Smooth muscle cell (in vitro differentiated cells): ENCODE data around the gene ABTB1. TPM values are rescaled to one million over a fixed set of nuclear protein-coding genes. Genes with fewer than 3 reads are reported as not detected.

Source experiments
- DNase-seq: peaks from one replicate; lab custom pipeline; 2025; ENCODE audit not compliant: unreplicated experiment; lab: John Stamatoyannopoulos, UW
- H2AFZ ChIP-seq: fragments of 200-600 bp; sonication (generic); 2 replicates; pipeline ENCODE4 v1.6.0; 2016; ENCODE audit warnings: antibody characterized with exemption, low read depth, mild to moderate bottlenecking
- H3F3A ChIP-seq: fragments of 200-600 bp; sonication (generic); 2 replicates; pipeline ENCODE4 v1.6.0; 2017; ENCODE audit warnings: antibody characterized with exemption, low read depth
- H3K27ac ChIP-seq: fragments of 200-600 bp; sonication (generic); 2 replicates; pipeline ENCODE4 v1.5.1; 2016; ENCODE audit warnings: low read depth, mild to moderate bottlenecking
- H3K27me3 ChIP-seq: fragments of 200-600 bp; sonication (generic); 2 replicates; pipeline ENCODE4 v1.6.1; 2016; ENCODE audit warnings: low read depth, mild to moderate bottlenecking
- H3K36me3 ChIP-seq: fragments of 200-600 bp; sonication (generic); 2 replicates; pipeline ENCODE4 v1.5.1; 2016; ENCODE audit warnings: low read depth
- H3K4me1 ChIP-seq: fragments of 200-600 bp; sonication (generic); 2 replicates; pipeline ENCODE4 v1.5.1; 2016; ENCODE audit warnings: low read depth
- H3K4me2 ChIP-seq: fragments of 200-600 bp; sonication (generic); 2 replicates; pipeline ENCODE4 v1.6.0; 2016; ENCODE audit warnings: mild to moderate bottlenecking
- H3K4me3 ChIP-seq: fragments of 200-600 bp; sonication (generic); 2 replicates; pipeline ENCODE4 v1.5.1; 2016; ENCODE audit warnings: mild to moderate bottlenecking
- H3K79me2 ChIP-seq: fragments of 200-600 bp; sonication (generic); 2 replicates; pipeline ENCODE4 v1.6.0; 2016; ENCODE audit warnings: low read depth, mild to moderate bottlenecking
- H3K9ac ChIP-seq: fragments of 200-600 bp; sonication (generic); 2 replicates; pipeline ENCODE4 v1.6.0; 2016; ENCODE audit warnings: low read depth
- H3K9me3 ChIP-seq: fragments of 200-600 bp; sonication (generic); replicated peaks from 2 replicates; pipeline ENCODE4 v1.5.1; 2016; ENCODE audit warnings: low read depth
- H4K20me1 ChIP-seq: fragments of 200-600 bp; sonication (generic); 2 replicates; pipeline ENCODE4 v1.6.0; 2016; ENCODE audit warnings: low read depth
- CTCF ChIP-seq: fragments of 200-600 bp; sonication (generic); IDR thresholded peaks from 2 replicates; pipeline ENCODE4 v1.5.1; 2017; ENCODE audit warnings: borderline replicate concordance, mild to moderate bottlenecking, antibody characterized with exemption; ENCODE audit not compliant: insufficient read depth, poor library complexity, severe bottlenecking
- WGBS: methylation state at CpG from one replicate; pipeline ENCODE4 v1.1.7; 2016; ENCODE audit warnings: low lambda C conversion rate; 5-methylcytosine and 5-hydroxymethylcytosine counted together
- polyA plus RNA-seq: library from polyadenylated mRNA; unstranded; fragments of >200 nt; fragmentation: Nextera tagmentation; extraction: Ambion mirVana; gene quantifications from 2 replicates; pipeline ENCODE4 v1.2.1, GENCODE V29; 2016
- total RNA-seq: library from RNA; depleted of rRNA; stranded (reverse); fragments of >200 nt; gene quantifications from 2 replicates; pipeline ENCODE4 v1.2.3, GENCODE V29; 2014

The ABTB1 gene
- total and polyA plus RNA-seq, 2 experiments from 2014 or later: 2.8 to 17.9 TPM

GRCh38 chr3:127670229-127670559 is 2.6 kb upstream of the ABTB1 start:
- DNase-seq: no peak
- Histone ChIP-seq H3K9me3 (no peaks in the 10 kb centered on the region), H3K4me3 (no peak overlapping the region), H3K27me3 (no peaks in the 10 kb centered on the region), H3K9ac (no peak overlapping the region), H3K79me2 (no peaks in the 10 kb centered on the region), H4K20me1 (no peaks in the 10 kb centered on the region), H3F3A (no peaks in the 10 kb centered on the region), H3K4me2 (no peak overlapping the region), H3K4me1 (no peaks in the 10 kb centered on the region), H2AFZ (no peak overlapping the region), H3K36me3 (no peaks in the 10 kb centered on the region), H3K27ac (no peak overlapping the region)
- TF ChIP-seq CTCF: no peak
- WGBS: 97% methylated on average over 7 of the region's 7 CpGs

- Histone ChIP-seq H3K4me2 (no peak overlapping the region), H3F3A (no peaks in the 10 kb centered on the region), H3K79me2 (no peaks in the 10 kb centered on the region), H3K27me3 (no peaks in the 10 kb centered on the region), H3K4me1 (no peaks in the 10 kb centered on the region), H3K4me3 (no peak overlapping the region), H3K27ac (no peak overlapping the region), H3K9ac (no peak overlapping the region), H3K36me3 (no peaks in the 10 kb centered on the region), H4K20me1 (no peaks in the 10 kb centered on the region), H2AFZ (no peak overlapping the region), H3K9me3 (no peaks in the 10 kb centered on the region)
- DNase-seq: no peak
- 98% methylated on average over 18 of the region's 20 CpGs for WGBS
- TF ChIP-seq CTCF: no peak
Measured at GRCh38 chr3:127670761-127671522, 1.8 kb upstream of the ABTB1 start.

GRCh38 chr3:127671523-127672428 is 976 bp upstream of the ABTB1 start:
- H3K4me3 ChIP-seq: peak overlapping the region; percentile 87
- no peaks in the 10 kb centered on the region for H3K27me3 ChIP-seq
- no peaks in the 10 kb centered on the region for H3K79me2 ChIP-seq
- DNase-seq: no peak
- H3K4me1 ChIP-seq: no peaks in the 10 kb centered on the region
- no peaks in the 10 kb centered on the region for H3K36me3 ChIP-seq
- TF ChIP-seq CTCF: no peak
- peak overlapping the region; percentile 32 for H3K27ac ChIP-seq
- peak overlapping the region; percentile 98 for H3K4me2 ChIP-seq
- no peaks in the 10 kb centered on the region for H3K9me3 ChIP-seq
- peak overlapping the region; percentile 67 for H2AFZ ChIP-seq
- 37% methylated on average over 40 of the region's 44 CpGs for WGBS
- no peaks in the 10 kb centered on the region for H4K20me1 ChIP-seq
- no peaks in the 10 kb centered on the region for H3F3A ChIP-seq
- H3K9ac ChIP-seq: peak overlapping the region; percentile 90
